ENCODE data around the gene SGMS1. TPM values are rescaled to one million over a fixed set of nuclear protein-coding genes. Genes with fewer than 3 reads are reported as not detected.

The SGMS1 gene
- total RNA-seq, 1 donor from 2014 or later, result 27.5 TPM

- no peak overlapping the region for H3K27ac Mint-ChIP-seq
- ATAC-seq (ENCODE audit: low read depth) (no peak), DNase-seq (no peak)
- H3K4me3 Mint-ChIP-seq, result no peak overlapping the region
- H3K27me3 Mint-ChIP-seq, result no peaks in the 10 kb centered on the region
- H3K4me1 Mint-ChIP-seq, result peaks cover 9% of the 10 kb centered on the region
- peaks cover 10% of the 10 kb centered on the region for H3K36me3 Mint-ChIP-seq (ENCODE audit: low read depth)
- no peak for TF ChIP-seq CTCF (IDR thresholded peaks at IDR 0.05)
- H3K9me3 Mint-ChIP-seq, result no peaks in the 10 kb centered on the region
- CTCF ChIA-PET, result interaction anchor here (0.7 to 1.2 kb wide), 4 partner anchors 11 to 64 kb away, joined by 3 read pairs; no protein-coding TSS in a partner anchor
- POLR2A ChIA-PET, result no interaction called here
- intact Hi-C loops (cut with micrococcal nuclease), result loop anchor here (1.0 kb wide), 2 partner anchors 64 to 92 kb away; no protein-coding TSS in a partner anchor
Observed at GRCh38 chr10:50561266-50561665, 62.5 kb downstream of the SGMS1 start.

- Mint-ChIP-seq H3K9me3 (no peaks in the 10 kb centered on the region), H3K27me3 (no peaks in the 10 kb centered on the region), H3K27ac (no peak overlapping the region), H3K4me3 (no peak overlapping the region), H3K36me3 (ENCODE audit: low read depth) (peaks cover 6% of the 10 kb centered on the region), H3K4me1 (peaks cover 18% of the 10 kb centered on the region)
- TF ChIP-seq CTCF (IDR thresholded peaks at IDR 0.05), result no peak
- no peak for ATAC-seq (ENCODE audit: low read depth)
- ChIA-PET CTCF (no interaction called here), POLR2A (no interaction called here)
- no peak for DNase-seq
- intact Hi-C loops (cut with micrococcal nuclease), result no loop called here
Observed at GRCh38 chr10:50560370-50560769, 63.4 kb downstream of the SGMS1 start.

- Mint-ChIP-seq H3K27ac (no peak overlapping the region), H3K9me3 (no peaks in the 10 kb centered on the region), H3K4me1 (peaks cover 19% of the 10 kb centered on the region), H3K36me3 (ENCODE audit: low read depth) (peaks cover 4% of the 10 kb centered on the region), H3K27me3 (no peaks in the 10 kb centered on the region), H3K4me3 (no peak overlapping the region)
- ChIA-PET POLR2A (no interaction called here), CTCF (interaction anchor here (0.8 to 1.4 kb wide), 2 partner anchors 62 to 64 kb away, joined by 3 read pairs; no protein-coding TSS in a partner anchor)
- DNase-seq (no peak), ATAC-seq (ENCODE audit: low read depth) (no peak)
- intact Hi-C loops (cut with micrococcal nuclease), result no loop called here
- TF ChIP-seq CTCF (IDR thresholded peaks at IDR 0.05), result no peak
Observed at GRCh38 chr10:50558371-50558770, 65.4 kb downstream of the SGMS1 start.

- no peaks in the 10 kb centered on the region for H3K9me3 Mint-ChIP-seq
- intact Hi-C loops (cut with micrococcal nuclease), result no loop called here
- H3K4me3 Mint-ChIP-seq, result no peak overlapping the region
- no peaks in the 10 kb centered on the region for H3K27me3 Mint-ChIP-seq
- H3K27ac Mint-ChIP-seq, result no peak overlapping the region
- ChIA-PET CTCF (interaction anchor here (0.8 to 1.4 kb wide), 3 partner anchors 63 to 83 kb away, joined by 3 read pairs; no protein-coding TSS in a partner anchor), POLR2A (interaction anchor here (0.6 to 1.5 kb wide), 2 partner anchors 44 to 647 kb away, joined by 3 to 4 read pairs; no protein-coding TSS in a partner anchor)
- DNase-seq, result no peak
- no peak for TF ChIP-seq CTCF (IDR thresholded peaks at IDR 0.05)
- no peaks in the 10 kb centered on the region for H3K36me3 Mint-ChIP-seq (ENCODE audit: low read depth)
- H3K4me1 Mint-ChIP-seq, result peaks cover 19% of the 10 kb centered on the region
- no peak for ATAC-seq (ENCODE audit: low read depth)
Observed at GRCh38 chr10:50557130-50557682, 66.5 kb downstream of the SGMS1 start.

GRCh38 chr10:50556237-50557120, 67.3 kb downstream of the SGMS1 start:
- H3K4me3 Mint-ChIP-seq, result no peak overlapping the region
- ATAC-seq (ENCODE audit: low read depth), result no peak
- peaks cover 15% of the 10 kb centered on the region for H3K4me1 Mint-ChIP-seq
- H3K36me3 Mint-ChIP-seq (ENCODE audit: low read depth), result no peaks in the 10 kb centered on the region
- POLR2A ChIA-PET, result interaction anchor here (0.6 to 1.5 kb wide), 2 partner anchors 45 to 646 kb away, joined by 3 to 4 read pairs; no protein-coding TSS in a partner anchor
- intact Hi-C loops (cut with micrococcal nuclease), result no loop called here
- H3K9me3 Mint-ChIP-seq, result no peaks in the 10 kb centered on the region
- TF ChIP-seq CTCF (IDR thresholded peaks at IDR 0.05), result no peak
- no peak for DNase-seq
- no peaks in the 10 kb centered on the region for H3K27me3 Mint-ChIP-seq
- H3K27ac Mint-ChIP-seq, result no peak overlapping the region
- CTCF ChIA-PET, result interaction anchor here (1.2 kb wide), 1 partner anchor 84 kb away, joined by 3 read pairs; no protein-coding TSS in a partner anchor

Measured in activated B cell treated with CpG ODN at 0.5 μM for 24 hours (primary cell).